Spleen (tissue), 11 donors: ENCODE results near the gene NDUFB10. TPM values are rescaled to one million over a fixed set of nuclear protein-coding genes. Genes with fewer than 3 reads are reported as not detected.

ENCODE experiments used
- DNase-seq: peaks from one replicate; pipeline ENCODE4 v3.0.0-alpha.2; 2020
- H3K27ac ChIP-seq, 8 donors: fragments of 200-600 bp; sonication (generic) in 7 of 8; 1 replicate in 4 of 8; 2 replicates in 4 of 8; pipeline versions ENCODE4 v1.5.0 to v1.8.0; 2016 to 2021; ENCODE audit warnings: inconsistent platforms in 4 of 8, mild to moderate bottlenecking in 4 of 8, moderate library complexity in 1 of 8
- H3K27me3 ChIP-seq, 7 donors: fragments of 200-600 bp; sonication (generic) in 6 of 7; replicated peaks in 1 of 7; 1 replicate in 4 of 7; 2 replicates in 3 of 7; pipeline versions ENCODE4 v1.5.0 to v1.8.0; 2016 to 2021; ENCODE audit warnings: inconsistent platforms in 3 of 7, mild to moderate bottlenecking in 1 of 7
- H3K36me3 ChIP-seq, 6 donors: fragments of 200-600 bp; sonication (generic) in 5 of 6; 1 replicate in 4 of 6; 2 replicates in 2 of 6; pipeline versions ENCODE4 v1.5.0 to v1.8.0; 2016 to 2021; ENCODE audit warnings: inconsistent platforms in 2 of 6
- H3K4me1 ChIP-seq, 6 donors: fragments of 200-600 bp; sonication (generic) in 5 of 6; 1 replicate in 3 of 6; 2 replicates in 3 of 6; pipeline versions ENCODE4 v1.5.0 to v1.8.0; 2016 to 2021; ENCODE audit warnings: inconsistent platforms in 3 of 6
- H3K4me3 ChIP-seq, 8 donors: fragments of 200-600 bp; sonication (generic) in 7 of 8; 1 replicate in 4 of 8; 2 replicates in 4 of 8; pipeline versions ENCODE4 v1.5.0 to v1.8.0; 2016 to 2021; ENCODE audit warnings: inconsistent platforms in 4 of 8, mild to moderate bottlenecking in 4 of 8, moderate library complexity in 2 of 8
- H3K9me3 ChIP-seq, 8 donors: fragments of 200-600 bp; sonication (generic) in 7 of 8; 1 replicate in 4 of 8; 2 replicates in 4 of 8; pipeline versions ENCODE4 v1.5.0 to v1.8.0; 2016 to 2021; ENCODE audit warnings: inconsistent platforms in 4 of 8
- POLR2A ChIP-seq, 3 donors: fragments of 450-650 bp; IDR thresholded peaks; one replicate each; pipeline ENCODE4 v1.5.1; 2017; ENCODE audit warnings: antibody characterized with exemption in 3 of 3, mild to moderate bottlenecking in 1 of 3
- POLR2AphosphoS5 ChIP-seq, 3 donors: sonication (generic); formaldehyde crosslinking; IDR thresholded peaks; one replicate each; pipeline ENCODE4 v1.5.1; 2017; ENCODE audit warnings: antibody characterized with exemption in 3 of 3
- WGBS, 5 donors: extraction: QIAGEN DNeasy Blood & Tissue Kit in 3 of 5; methylation state at CpG; one replicate each; pipeline versions ENCODE4 v1.1.5 to v1.1.7; 2013 to 2018; 5-methylcytosine and 5-hydroxymethylcytosine counted together
- intact Hi-C: fragments of 100-400 bp; cut with DNase I; formaldehyde crosslinking; loops from one replicate; pipeline ENCODE4 v1.15.0; 2023; ENCODE audit warnings: low total_unique reads
- polyA plus RNA-seq, 3 donors: library from polyadenylated mRNA; stranded (reverse); fragments of 200-250 nt; gene quantifications; one replicate each; pipeline ENCODE4 v1.2.1, GENCODE V29; 2013
- total RNA-seq, 7 donors: library from RNA; depleted of rRNA in 3 of 7; stranded (reverse); fragments of >200 nt in 3 of 7; fragmentation: NEBNext Ultra II Directional in 4 of 7; extraction: Animal tissue kit (Norgen Biotek cat#: 25700) in 4 of 7; gene quantifications; one replicate each; pipeline versions ENCODE4 v1.1.0 to v1.2.1, GENCODE V29; 2016 to 2021
- TF ChIP-seq, protein P1 (sequence below), 11 experiments: fragments of 200-600 bp in 7 of 11; fragments of 450-650 bp in 4 of 11; sonication (generic) in 4 of 11; IDR thresholded peaks in 8 of 11; conservative IDR thresholded peaks in 3 of 11; 1 replicate in 7 of 11; 2 replicates in 4 of 11; pipeline versions ENCODE4 v1.4.0 to v1.8.0; 2016 to 2021; ENCODE audit warnings: antibody characterized with exemption in 11 of 11, inconsistent platforms in 4 of 11, mild to moderate bottlenecking in 1 of 11
- donor health status: healthy with polysubstance abuse.
- donor health status: DM: no; HTN: no; CAD: no; lungs with moderate emphysema.
- donor health status: DM: no; HTN: no; CAD: no.
- donor health status: Bipolar disorder and iron deficiency.
- donor health status: healthy.
- donor health status: DM: no; HTN: no; CAD: no.
- donor health status: DM: yes; HTN: yes; CAD: no.

NDUFB10 gene
- total and polyA plus RNA-seq, 10 donors, result 69.3 to 225 (median 137) TPM

DNA sequence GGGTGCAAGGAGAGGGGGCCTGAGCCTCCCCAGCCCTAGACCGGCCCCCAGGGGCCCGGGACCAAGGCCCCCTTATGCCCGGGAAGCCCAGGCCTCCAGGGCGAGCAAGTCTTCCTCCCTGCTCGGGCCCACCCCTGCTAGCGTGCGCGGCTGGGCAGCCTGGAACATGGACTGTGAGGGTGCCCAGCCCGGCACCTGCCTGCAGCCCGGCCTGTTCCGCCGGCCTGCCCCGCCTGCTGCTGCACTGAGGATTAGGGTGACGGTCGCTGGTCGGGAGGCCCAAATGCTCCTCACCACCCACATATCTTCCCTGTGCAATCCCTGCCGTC is 47.2 kb upstream of the NDUFB10 start:
- Histone ChIP-seq H3K4me3 (no peak overlapping the region), H3K27me3 (peaks cover 0 to 82% (median 32%) of the 10 kb centered on the region in 7 donors), H3K9me3 (no peaks in the 10 kb centered on the region), H3K27ac (no peak overlapping the region), H3K36me3 (no peaks in the 10 kb centered on the region), H3K4me1 (peaks cover 0 to 9% (median under 1%) of the 10 kb centered on the region in 6 donors)
- intact Hi-C loops, result no loop called here
- no peak for DNase-seq
- no peak for TF ChIP-seq POLR2A (IDR thresholded peaks at IDR 0.05)
- TF ChIP-seq, protein P1, sequence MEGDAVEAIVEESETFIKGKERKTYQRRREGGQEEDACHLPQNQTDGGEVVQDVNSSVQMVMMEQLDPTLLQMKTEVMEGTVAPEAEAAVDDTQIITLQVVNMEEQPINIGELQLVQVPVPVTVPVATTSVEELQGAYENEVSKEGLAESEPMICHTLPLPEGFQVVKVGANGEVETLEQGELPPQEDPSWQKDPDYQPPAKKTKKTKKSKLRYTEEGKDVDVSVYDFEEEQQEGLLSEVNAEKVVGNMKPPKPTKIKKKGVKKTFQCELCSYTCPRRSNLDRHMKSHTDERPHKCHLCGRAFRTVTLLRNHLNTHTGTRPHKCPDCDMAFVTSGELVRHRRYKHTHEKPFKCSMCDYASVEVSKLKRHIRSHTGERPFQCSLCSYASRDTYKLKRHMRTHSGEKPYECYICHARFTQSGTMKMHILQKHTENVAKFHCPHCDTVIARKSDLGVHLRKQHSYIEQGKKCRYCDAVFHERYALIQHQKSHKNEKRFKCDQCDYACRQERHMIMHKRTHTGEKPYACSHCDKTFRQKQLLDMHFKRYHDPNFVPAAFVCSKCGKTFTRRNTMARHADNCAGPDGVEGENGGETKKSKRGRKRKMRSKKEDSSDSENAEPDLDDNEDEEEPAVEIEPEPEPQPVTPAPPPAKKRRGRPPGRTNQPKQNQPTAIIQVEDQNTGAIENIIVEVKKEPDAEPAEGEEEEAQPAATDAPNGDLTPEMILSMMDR (IDR thresholded peaks at IDR 0.05 in 8 of 11, conservative IDR thresholded peaks at IDR 0.05 in 3 of 11), result no peak
- TF ChIP-seq POLR2AphosphoS5 (IDR thresholded peaks at IDR 0.05), result no peak
- WGBS, 5 donors, result 76 to 94% (median 88%) methylated on average over 8 to 17 of the region's 17 CpGs

DNA sequence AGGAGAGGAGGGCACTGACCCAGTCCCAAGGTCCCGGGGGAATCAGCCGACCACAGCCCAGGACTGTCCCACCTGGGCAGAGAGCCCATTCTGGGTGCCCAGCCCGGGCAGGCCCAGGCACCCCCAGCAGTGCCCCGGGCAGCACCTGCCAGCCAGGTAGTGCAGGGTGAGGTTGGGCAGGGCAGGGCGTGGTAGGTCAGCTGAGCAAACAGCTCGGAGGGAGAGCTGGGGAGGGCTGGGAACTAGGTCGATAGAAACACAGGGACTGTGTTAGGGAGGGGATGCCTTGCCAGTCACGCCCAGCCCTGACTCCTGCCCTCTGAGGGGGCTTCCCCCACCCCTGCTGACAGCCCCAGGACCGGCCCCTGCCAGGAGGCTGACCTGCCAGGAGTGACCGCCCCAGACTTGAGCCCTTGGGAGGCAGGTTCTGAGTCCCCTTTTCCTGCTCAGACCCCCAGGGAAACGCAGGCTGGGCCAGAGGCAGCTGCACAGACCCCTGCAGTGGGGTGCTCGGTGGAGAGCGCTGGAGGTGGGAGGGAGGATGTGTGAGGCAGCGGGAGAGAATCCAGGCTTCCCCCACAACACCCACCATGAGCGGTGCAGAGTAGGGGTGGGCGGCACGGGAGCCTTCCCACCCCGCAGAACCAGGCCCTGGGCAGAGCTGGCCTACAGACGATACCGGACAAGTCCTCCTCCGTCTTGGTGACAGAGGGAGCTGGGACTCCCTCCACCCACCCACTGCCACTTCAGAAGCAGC is 45.8 kb upstream of the NDUFB10 start:
- H3K9me3 ChIP-seq, result no peaks in the 10 kb centered on the region
- no peak for DNase-seq
- H3K27ac ChIP-seq, result no peak overlapping the region
- peaks cover 0 to 18% (median 8%) of the 10 kb centered on the region in 6 donors for H3K4me1 ChIP-seq
- no peak overlapping the region for H3K4me3 ChIP-seq
- H3K27me3 ChIP-seq, result peaks cover 5 to 82% (median 31%) of the 10 kb centered on the region in 7 donors
- no peaks in the 10 kb centered on the region for H3K36me3 ChIP-seq
- WGBS, 5 donors, result 55 to 69% (median 57%) methylated on average over 8 to 21 of the region's 21 CpGs
- intact Hi-C loops, result no loop called here
- TF ChIP-seq, protein P1 (IDR thresholded peaks at IDR 0.05 in 8 of 11, conservative IDR thresholded peaks at IDR 0.05 in 3 of 11), result no peak
- TF ChIP-seq POLR2A (IDR thresholded peaks at IDR 0.05), result no peak
- no peak for TF ChIP-seq POLR2AphosphoS5 (IDR thresholded peaks at IDR 0.05)

DNA sequence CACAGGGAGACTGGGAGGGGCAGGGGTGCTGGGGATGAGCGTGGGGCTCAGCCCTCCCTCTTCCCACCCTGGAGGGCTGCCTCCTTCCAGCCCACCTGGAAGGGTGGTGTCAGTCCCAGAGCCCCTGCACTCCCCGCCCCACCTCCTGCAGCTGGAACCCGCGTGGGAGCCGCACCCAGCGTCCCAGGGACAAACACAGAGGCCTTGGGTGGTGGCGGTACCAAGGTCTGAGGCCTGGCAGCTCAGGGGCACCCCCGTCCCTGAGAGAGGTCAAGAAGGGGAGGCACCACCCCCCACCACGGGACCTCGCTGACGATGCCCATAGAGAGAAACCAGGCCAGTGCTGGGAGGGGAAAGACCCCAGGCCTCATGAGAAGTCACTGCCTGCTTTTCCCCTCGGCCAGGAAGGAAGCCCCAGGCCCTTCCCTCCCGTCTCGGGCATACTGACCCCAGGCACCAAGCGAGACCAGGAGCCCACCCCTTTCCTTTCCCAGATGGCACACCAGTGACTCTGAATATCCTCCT is 45.2 kb upstream of the NDUFB10 start:
- TF ChIP-seq POLR2AphosphoS5 (IDR thresholded peaks at IDR 0.05), result no peak
- TF ChIP-seq POLR2A (IDR thresholded peaks at IDR 0.05), result no peak
- TF ChIP-seq, protein P1 (IDR thresholded peaks at IDR 0.05 in 8 of 11, conservative IDR thresholded peaks at IDR 0.05 in 3 of 11), result no peak
- Histone ChIP-seq H3K27ac (no peak overlapping the region), H3K9me3 (no peaks in the 10 kb centered on the region), H3K27me3 (peaks cover 5 to 82% (median 32%) of the 10 kb centered on the region in 7 donors), H3K4me1 (peaks cover 0 to 24% (median 11%) of the 10 kb centered on the region in 6 donors), H3K4me3 (no peak overlapping the region), H3K36me3 (no peaks in the 10 kb centered on the region)
- DNase-seq, result no peak
- intact Hi-C loops, result no loop called here
- WGBS, 5 donors, result 17 to 50% (median 36%) methylated on average over 7 to 15 of the region's 15 CpGs

DNA sequence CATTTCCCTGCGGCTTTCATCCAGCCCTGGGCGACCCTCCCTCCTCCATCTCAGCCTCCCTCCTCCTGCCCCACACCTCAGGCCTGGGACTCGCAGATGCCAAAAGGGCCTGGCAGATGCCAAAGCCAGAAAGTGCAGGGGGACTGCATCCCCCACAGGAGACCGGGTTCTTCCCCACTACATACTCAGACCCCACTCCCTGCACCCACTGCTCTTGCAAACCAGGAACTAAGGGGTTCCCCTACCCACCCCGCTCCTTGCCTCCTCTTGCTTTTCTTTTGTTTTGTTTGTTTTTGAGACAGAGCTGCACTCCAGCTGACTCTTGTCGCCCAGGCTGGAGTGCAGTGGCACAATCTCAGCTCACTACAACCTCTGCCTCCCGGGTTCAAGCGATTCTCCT is 44.4 kb upstream of the NDUFB10 start:
- H3K27me3 ChIP-seq, result peaks cover 5 to 82% (median 36%) of the 10 kb centered on the region in 7 donors
- TF ChIP-seq POLR2A (IDR thresholded peaks at IDR 0.05) (no peak), POLR2AphosphoS5 (IDR thresholded peaks at IDR 0.05) (no peak)
- TF ChIP-seq, protein P1 (IDR thresholded peaks at IDR 0.05 in 8 of 11, conservative IDR thresholded peaks at IDR 0.05 in 3 of 11), result no peak
- no peak overlapping the region for H3K27ac ChIP-seq
- no peak for DNase-seq
- intact Hi-C loops, result no loop called here
- H3K4me3 ChIP-seq, result no peak overlapping the region
- WGBS, 5 donors, result 55 to 66% (median 61%) methylated on average over 8 of the region's 8 CpGs
- H3K4me1 ChIP-seq, result peaks cover 0 to 25% (median 11%) of the 10 kb centered on the region in 6 donors
- H3K36me3 ChIP-seq, result no peaks in the 10 kb centered on the region
- H3K9me3 ChIP-seq, result no peaks in the 10 kb centered on the region
